Naive thymus-derived CD4-positive, alpha-beta T cell (primary cell): ENCODE measurements around the gene AKAIN1. TPM values are rescaled to one million over a fixed set of nuclear protein-coding genes. Genes with fewer than 3 reads are reported as not detected.
A peak's percentile ranks its signal among the peaks of the same experiment; 100 is the strongest.

Source experiments
- ATAC-seq: fragments of 150-1000 bp; cut with Tn5 transposase; 2 replicates; pipeline ENCODE4 v1.10.0; 2021; ENCODE audit warnings: mild to moderate bottlenecking, moderate library complexity
- CTCF ChIA-PET: fragments of 350-600 bp; sonication (Branson Sonifier 250); formaldehyde crosslinking; loops from one replicate; lab custom pipeline; 2021; ENCODE audit warnings: antibody characterized with exemption; lab: Charles Lee
- POLR2A ChIA-PET: fragments of 350-600 bp; sonication (Branson Sonifier 250); formaldehyde crosslinking; loops from one replicate; lab custom pipeline; 2021; ENCODE audit warnings: antibody characterized with exemption, inconsistent platforms; lab: Charles Lee
- DNase-seq, 9 donors: peaks; one replicate each; pipeline versions ENCODE4 v3.0.0 to v3.0.0-alpha.2; 2020 to 2022; ENCODE audit warnings: mixed read lengths in 1 of 9
- H3K27ac ChIP-seq: one replicate; pipeline ENCODE4 v1.7.0; 2013; ENCODE audit warnings: mild to moderate bottlenecking, low read depth, low read length, moderate library complexity
- H3K27me3 ChIP-seq, 2 donors: one replicate each; pipeline ENCODE4 v1.7.0; 2013; ENCODE audit warnings: low read length in 2 of 2, mild to moderate bottlenecking in 2 of 2, moderate library complexity in 2 of 2; ENCODE audit not compliant: control insufficient read depth in 2 of 2, insufficient read depth in 2 of 2
- H3K36me3 ChIP-seq, 3 experiments: 1 replicate in 2 of 3; 2 replicates in 1 of 3; pipeline ENCODE4 v1.7.0; 2013; ENCODE audit warnings: low read length in 3 of 3, mild to moderate bottlenecking in 3 of 3, moderate library complexity in 1 of 3; ENCODE audit not compliant: insufficient read depth in 3 of 3, control insufficient read depth in 2 of 3
- H3K4me1 ChIP-seq, 2 donors: one replicate each; pipeline ENCODE4 v1.7.0; 2013; ENCODE audit warnings: low read length in 2 of 2, mild to moderate bottlenecking in 2 of 2, moderate library complexity in 1 of 2; ENCODE audit not compliant: control insufficient read depth in 2 of 2, insufficient read depth in 2 of 2
- H3K4me3 ChIP-seq: 2 replicates; pipeline ENCODE4 v1.7.0; 2013; ENCODE audit warnings: mild to moderate bottlenecking, low read length
- H3K9me3 ChIP-seq, 3 experiments: 1 replicate in 2 of 3; 2 replicates in 1 of 3; pipeline ENCODE4 v1.7.0; 2013; ENCODE audit warnings: low read length in 3 of 3; ENCODE audit not compliant: control insufficient read depth in 2 of 3
- H3K27ac Mint-ChIP-seq, 9 donors: one replicate each; pipeline ENCODE4 v1.8.0; 2020 to 2022; ENCODE audit warnings: mixed read lengths in 9 of 9, mild to moderate bottlenecking in 8 of 9, moderate library complexity in 5 of 9, inconsistent platforms in 2 of 9
- H3K27me3 Mint-ChIP-seq, 5 donors: one replicate each; pipeline ENCODE4 v1.8.0; 2021 to 2022; ENCODE audit warnings: mixed read lengths in 5 of 5, mild to moderate bottlenecking in 1 of 5
- H3K36me3 Mint-ChIP-seq, 5 donors: one replicate each; pipeline ENCODE4 v1.8.0; 2020 to 2022; ENCODE audit warnings: mixed read lengths in 5 of 5, mild to moderate bottlenecking in 3 of 5, inconsistent platforms in 1 of 5
- H3K4me1 Mint-ChIP-seq, 7 donors: one replicate each; pipeline ENCODE4 v1.8.0; 2020 to 2022; ENCODE audit warnings: mixed read lengths in 7 of 7, mild to moderate bottlenecking in 3 of 7, inconsistent platforms in 1 of 7
- H3K4me3 Mint-ChIP-seq, 10 donors: one replicate each; pipeline ENCODE4 v1.8.0; 2020 to 2022; ENCODE audit warnings: mild to moderate bottlenecking in 10 of 10, mixed read lengths in 10 of 10, moderate library complexity in 6 of 10, inconsistent platforms in 2 of 10
- H3K9me3 Mint-ChIP-seq, 11 donors: one replicate each; pipeline ENCODE4 v1.8.0; 2020 to 2022; ENCODE audit warnings: mixed read lengths in 11 of 11, mild to moderate bottlenecking in 4 of 11, inconsistent platforms in 1 of 11, moderate library complexity in 1 of 11
- intact Hi-C, 2 donors: fragments of 100-400 bp; cut with micrococcal nuclease; formaldehyde crosslinking; loops; one replicate each; pipeline ENCODE4 v1.15.1; 2023
- polyA plus RNA-seq, 2 donors: library from polyadenylated mRNA; unstranded; fragments of 300-500 nt; fragmentation: Illumina TruSeq; gene quantifications; one replicate each; pipeline ENCODE4 v1.2.3, GENCODE V29; 2021
- total RNA-seq, 6 experiments: library from RNA in 5 of 6; stranded (reverse) in 5 of 6; gene quantifications; 1 replicate in 5 of 6; 2 replicates in 1 of 6; pipeline ENCODE4 v1.2.3 and lab custom pipeline; 2021 to 2026

AKAIN1 gene
- total and polyA plus RNA-seq, 7 experiments from 2014 or later: not detected

DNA sequence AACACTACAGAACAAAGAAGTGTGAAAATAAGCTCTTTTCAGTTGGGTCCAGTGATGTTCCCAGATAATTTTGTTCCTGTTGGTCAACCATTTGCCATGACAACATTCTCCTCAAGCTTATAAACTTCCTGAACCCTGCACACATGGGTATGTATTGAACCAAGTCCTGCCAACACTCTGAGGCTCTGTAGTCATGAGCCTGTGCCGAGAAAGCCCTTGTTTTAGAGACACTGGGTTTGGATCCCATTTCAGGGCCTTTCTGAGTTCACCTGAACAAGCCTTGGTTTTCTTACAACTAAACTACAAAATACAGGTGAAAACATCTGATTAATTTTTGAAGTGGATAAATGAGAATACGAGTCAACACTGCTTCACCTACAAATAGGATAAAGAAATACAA is 38.5 kb downstream of the AKAIN1 start:
- H3K27me3 Mint-ChIP-seq: peaks cover 0 to 4% (median 0%) of the 10 kb centered on the region in 5 donors
- Histone ChIP-seq H3K27ac (peak overlapping the region; percentile 53), H3K9me3 (no peaks in the 10 kb centered on the region), H3K4me1 (peaks cover 0 to 45% of the 10 kb centered on the region in 2 donors), H3K27me3 (no peaks in the 10 kb centered on the region), H3K36me3 (no peaks in the 10 kb centered on the region), H3K4me3 (no peak overlapping the region)
- ChIA-PET CTCF (interaction anchor here (1.2 to 1.9 kb wide), 2 partner anchors 79 to 137 kb away, joined by 3 to 6 read pairs; partner anchors contain the start of gene ZBTB14), POLR2A (interaction anchor here (0.8 to 7.9 kb wide), 8 partner anchors 10 to 150 kb away, joined by 3 to 104 read pairs (median 4); partner anchors contain the start of gene ZBTB14)
- H3K27ac Mint-ChIP-seq: peak overlapping the region in 8 of 9 donors; percentile 88 to 97 (median 94)
- peak overlapping the region in 9 of 10 donors; percentile 43 to 92 (median 73) for H3K4me3 Mint-ChIP-seq
- peaks cover 0 to 3% (median 0%) of the 10 kb centered on the region in 5 donors for H3K36me3 Mint-ChIP-seq
- H3K4me1 Mint-ChIP-seq: peaks cover 4 to 80% (median 61%) of the 10 kb centered on the region in 7 donors
- peak; percentile 28 for ATAC-seq
- DNase-seq: no peak
- H3K9me3 Mint-ChIP-seq: no peaks in the 10 kb centered on the region
- intact Hi-C loops: loop anchor here in 1 of 2 donors (2.0 to 5.0 kb wide), 6 partner anchors 16 to 154 kb away; partner anchors contain the start of gene AKAIN1

DNA sequence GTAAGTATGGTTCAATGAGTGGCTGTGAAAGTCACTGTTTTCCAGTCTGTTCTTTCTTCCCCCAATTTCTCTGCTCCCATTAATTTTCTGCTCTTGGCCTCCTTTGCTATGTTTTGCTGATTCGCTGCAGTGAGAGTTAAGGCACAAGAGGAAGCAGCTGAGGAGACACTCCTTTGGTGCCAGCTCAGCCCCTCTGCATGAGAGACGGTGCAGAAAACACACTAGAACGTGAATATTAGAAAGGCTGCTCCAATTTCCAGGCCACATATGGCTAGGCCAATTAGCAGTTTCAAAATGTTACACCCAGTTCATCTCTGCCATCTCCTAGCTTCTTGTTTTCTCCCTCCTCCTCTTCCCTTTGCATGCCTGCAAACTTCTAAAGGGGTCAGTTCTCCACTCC is 38.9 kb downstream of the AKAIN1 start:
- H3K27ac Mint-ChIP-seq: peak overlapping the region in 8 of 9 donors; percentile 88 to 97 (median 94)
- Histone ChIP-seq H3K36me3 (no peaks in the 10 kb centered on the region), H3K27ac (peak overlapping the region; percentile 53), H3K9me3 (no peaks in the 10 kb centered on the region), H3K27me3 (no peaks in the 10 kb centered on the region), H3K4me3 (no peak overlapping the region), H3K4me1 (peaks cover 0 to 45% of the 10 kb centered on the region in 2 donors)
- H3K27me3 Mint-ChIP-seq: peaks cover 0 to 4% (median 0%) of the 10 kb centered on the region in 5 donors
- peak overlapping the region in 9 of 10 donors; percentile 43 to 92 (median 73) for H3K4me3 Mint-ChIP-seq
- ChIA-PET CTCF (interaction anchor here (1.9 kb wide), 1 partner anchor 79 kb away, joined by 6 read pairs; no protein-coding TSS in a partner anchor), POLR2A (interaction anchor here (0.8 to 7.9 kb wide), 7 partner anchors 9 to 151 kb away, joined by 3 to 104 read pairs (median 4); partner anchors contain the start of gene ZBTB14)
- ATAC-seq (no peak), DNase-seq (peak in 3 of 9 donors; percentile 4 to 17 (median 12))
- H3K9me3 Mint-ChIP-seq: no peaks in the 10 kb centered on the region
- H3K4me1 Mint-ChIP-seq: peaks cover 4 to 82% (median 61%) of the 10 kb centered on the region in 7 donors
- H3K36me3 Mint-ChIP-seq: peaks cover 0 to 3% (median 0%) of the 10 kb centered on the region in 5 donors
- intact Hi-C loops: loop anchor here in 1 of 2 donors (2.0 to 5.0 kb wide), 6 partner anchors 17 to 154 kb away; partner anchors contain the start of gene AKAIN1

DNA sequence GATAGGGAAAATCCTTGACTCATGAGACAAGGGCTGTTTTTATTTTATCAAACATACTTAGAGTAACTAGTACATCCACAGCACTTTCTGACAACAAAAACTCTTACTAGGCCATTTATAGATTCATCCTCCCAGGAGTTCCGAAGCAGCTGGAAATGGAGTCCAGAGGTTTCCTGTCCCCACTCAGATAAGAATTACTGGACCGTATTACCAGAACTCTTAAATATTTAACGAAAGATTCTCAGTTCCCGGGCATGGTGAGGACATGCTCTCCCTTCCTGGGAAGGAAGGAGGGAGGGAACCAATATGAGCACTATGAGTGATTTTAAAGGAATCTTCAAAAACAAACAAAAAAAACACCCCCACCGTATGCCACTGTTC is 41.2 kb downstream of the AKAIN1 start:
- ChIA-PET POLR2A (interaction anchor here (0.8 to 7.9 kb wide), 2 partner anchors 9 to 140 kb away, joined by 3 to 104 read pairs; partner anchors contain the start of gene ZBTB14), CTCF (no interaction called here)
- H3K27ac ChIP-seq: no peak overlapping the region
- Mint-ChIP-seq H3K4me1 (peaks cover 4 to 67% (median 52%) of the 10 kb centered on the region in 7 donors), H3K36me3 (peaks cover 0 to 3% (median 0%) of the 10 kb centered on the region in 5 donors), H3K27me3 (peaks cover 0 to 4% (median 0%) of the 10 kb centered on the region in 5 donors), H3K4me3 (peak overlapping the region in 1 of 10 donors; percentile 5), H3K9me3 (peaks cover 0 to 6% (median 0%) of the 10 kb centered on the region in 11 donors), H3K27ac (peak overlapping the region in 7 of 9 donors; percentile 10 to 91 (median 57))
- intact Hi-C loops: loop anchor here in 1 of 2 donors (5.0 kb wide), 4 partner anchors 34 to 156 kb away; partner anchors contain the start of gene AKAIN1
- ATAC-seq (no peak), DNase-seq (no peak)
- H3K9me3 ChIP-seq: no peaks in the 10 kb centered on the region
- H3K4me1 ChIP-seq: peaks cover 0 to 38% of the 10 kb centered on the region in 2 donors
- H3K36me3 ChIP-seq: no peaks in the 10 kb centered on the region
- H3K27me3 ChIP-seq: no peaks in the 10 kb centered on the region
- no peak overlapping the region for H3K4me3 ChIP-seq

GRCh38 chr18:5155218-5155906 is 41.7 kb downstream of the AKAIN1 start:
- Mint-ChIP-seq H3K9me3 (peaks cover 0 to 6% (median 0%) of the 10 kb centered on the region in 11 donors), H3K27ac (no peak overlapping the region), H3K4me3 (no peak overlapping the region), H3K4me1 (peaks cover 4 to 62% (median 47%) of the 10 kb centered on the region in 7 donors), H3K36me3 (peaks cover 0 to 3% (median 0%) of the 10 kb centered on the region in 5 donors), H3K27me3 (peaks cover 0 to 4% (median 0%) of the 10 kb centered on the region in 5 donors)
- peaks cover 0 to 33% of the 10 kb centered on the region in 2 donors for H3K4me1 ChIP-seq
- H3K9me3 ChIP-seq: no peaks in the 10 kb centered on the region
- H3K36me3 ChIP-seq: no peaks in the 10 kb centered on the region
- POLR2A ChIA-PET: no interaction called here
- intact Hi-C loops: loop anchor here in 1 of 2 donors (5.0 kb wide), 4 partner anchors 33 to 157 kb away; partner anchors contain the start of gene AKAIN1
- no peak overlapping the region for H3K27ac ChIP-seq
- CTCF ChIA-PET: no interaction called here
- no peak for ATAC-seq
- DNase-seq: no peak
- no peaks in the 10 kb centered on the region for H3K27me3 ChIP-seq
- H3K4me3 ChIP-seq: no peak overlapping the region

DNA sequence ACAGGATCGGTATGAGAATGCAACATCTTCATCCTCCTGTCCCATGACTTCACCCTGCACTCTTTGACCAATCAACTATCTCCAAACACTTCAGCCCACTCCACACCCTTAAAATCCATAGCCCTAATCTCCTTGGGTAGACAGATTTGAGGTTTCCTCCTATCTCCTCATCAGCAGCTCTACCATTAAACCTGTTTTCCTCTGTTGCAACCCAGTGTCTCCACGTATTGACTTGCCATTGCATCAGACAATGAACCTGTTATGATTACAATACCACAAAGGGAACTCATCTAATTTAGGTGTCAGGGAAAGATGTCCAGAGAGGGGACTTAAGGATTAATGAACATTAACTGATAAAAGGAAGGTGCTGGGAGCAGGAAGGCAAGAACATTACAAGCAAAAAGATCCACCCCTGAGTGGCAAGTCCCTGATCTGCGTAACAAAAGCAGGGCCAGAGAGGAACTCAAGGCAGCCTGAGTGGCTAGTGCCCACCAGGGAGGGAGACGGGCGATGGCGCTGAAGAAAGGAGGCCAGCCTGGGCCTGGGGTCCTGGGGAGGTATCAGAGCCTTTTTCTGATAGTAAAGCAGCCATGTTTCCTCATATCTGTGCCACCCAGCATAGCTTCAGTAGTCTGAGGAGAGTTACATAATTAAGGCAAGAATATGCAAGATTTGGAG is 44.6 kb downstream of the AKAIN1 start:
- no peak for ATAC-seq
- no peaks in the 10 kb centered on the region for H3K27me3 ChIP-seq
- no peak overlapping the region for H3K27ac ChIP-seq
- no peaks in the 10 kb centered on the region for H3K36me3 ChIP-seq
- peaks cover 0 to 3% (median 0%) of the 10 kb centered on the region in 5 donors for H3K36me3 Mint-ChIP-seq
- H3K4me3 Mint-ChIP-seq: no peak overlapping the region
- no peak overlapping the region for H3K4me3 ChIP-seq
- DNase-seq: no peak
- H3K9me3 ChIP-seq: no peaks in the 10 kb centered on the region
- peaks cover 0 to 33% (median 19%) of the 10 kb centered on the region in 7 donors for H3K4me1 Mint-ChIP-seq
- peaks cover 0 to 6% (median 0%) of the 10 kb centered on the region in 11 donors for H3K9me3 Mint-ChIP-seq
- peaks cover 0 to 7% of the 10 kb centered on the region in 2 donors for H3K4me1 ChIP-seq
- H3K27ac Mint-ChIP-seq: peak overlapping the region in 2 of 9 donors; percentile 4 to 15
- CTCF ChIA-PET: no interaction called here
- intact Hi-C loops: no loop called here
- POLR2A ChIA-PET: interaction anchor here (1.2 kb wide), 1 partner anchor 142 kb away, joined by 4 read pairs; the partner anchor contains the start of gene ZBTB14
- no peaks in the 10 kb centered on the region for H3K27me3 Mint-ChIP-seq

GRCh38 chr18:5150894-5151293 is 46.2 kb downstream of the AKAIN1 start:
- H3K36me3 Mint-ChIP-seq: no peaks in the 10 kb centered on the region
- no peak overlapping the region for H3K4me3 Mint-ChIP-seq
- DNase-seq (no peak), ATAC-seq (no peak)
- CTCF ChIA-PET: no interaction called here
- H3K4me3 ChIP-seq: no peak overlapping the region
- no peaks in the 10 kb centered on the region for H3K27me3 Mint-ChIP-seq
- POLR2A ChIA-PET: no interaction called here
- no peaks in the 10 kb centered on the region for H3K27me3 ChIP-seq
- no peaks in the 10 kb centered on the region for H3K36me3 ChIP-seq
- intact Hi-C loops: no loop called here
- H3K9me3 ChIP-seq: no peaks in the 10 kb centered on the region
- no peak overlapping the region for H3K27ac ChIP-seq
- no peak overlapping the region for H3K27ac Mint-ChIP-seq
- peaks cover 0 to 7% of the 10 kb centered on the region in 2 donors for H3K4me1 ChIP-seq
- H3K9me3 Mint-ChIP-seq: peaks cover 0 to 6% (median 0%) of the 10 kb centered on the region in 11 donors
- H3K4me1 Mint-ChIP-seq: peaks cover 0 to 25% (median 12%) of the 10 kb centered on the region in 7 donors
